ENCODE data around the gene PRKAG2. TPM values are rescaled to one million over a fixed set of nuclear protein-coding genes. Genes with fewer than 3 reads are reported as not detected.

The PRKAG2 gene
- polyA plus RNA-seq, 2 donors, result 9.0 to 11.2 TPM

GRCh38 chr7:151655555-151655954, 221.4 kb downstream of the PRKAG2 start:
- whole genome bisulfite sequencing, 2 donors, result 95% methylated on average over 3 of the region's 3 CpGs
- H3K27me3 ChIP-seq (ENCODE audit: control insufficient read depth in 1 of 2, insufficient read depth in 2 of 2, low read length in 2 of 2), result no peaks in the 10 kb centered on the region

DNA sequence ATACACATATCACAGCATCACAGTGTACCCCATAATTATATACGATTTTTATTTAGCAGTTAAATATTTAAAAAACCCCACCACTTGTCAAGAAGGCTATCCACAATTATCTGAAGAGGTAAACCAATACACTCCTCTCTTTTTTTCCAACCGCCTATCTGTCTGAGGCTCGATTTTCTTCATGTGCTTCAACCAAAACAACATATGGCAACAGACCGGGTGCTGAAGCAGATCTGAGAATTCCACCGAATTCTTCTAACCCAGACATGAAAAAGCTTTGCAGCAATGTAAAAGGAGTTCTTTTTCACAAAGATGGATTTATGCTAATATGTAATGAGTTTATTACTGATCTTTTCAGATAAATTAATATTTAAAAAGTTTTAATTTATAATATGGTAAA, 224.8 kb downstream of the PRKAG2 start:
- H3K36me3 ChIP-seq (ENCODE audit: control insufficient read depth in 2 of 2, insufficient read depth in 2 of 2, low read length in 1 of 2), result no peaks in the 10 kb centered on the region

More at GRCh38 chr7:151655555-151655954, 221.4 kb downstream of the PRKAG2 start:
- no peak overlapping the region for H3K4me3 ChIP-seq (ENCODE audit: low read depth in 1 of 2, low read length in 2 of 2)
- H3K4me1 ChIP-seq (ENCODE audit: control insufficient read depth in 2 of 2, insufficient read depth in 2 of 2, low read length in 1 of 2), result no peaks in the 10 kb centered on the region
- H3K9me3 ChIP-seq (ENCODE audit: control insufficient read depth in 2 of 2, insufficient read depth in 1 of 2, low read depth in 1 of 2, low read length in 1 of 2), result no peaks in the 10 kb centered on the region
- no peak overlapping the region for H3K27ac ChIP-seq (ENCODE audit: low read depth in 2 of 2, low read length in 1 of 2)
- H3K36me3 ChIP-seq (ENCODE audit: control insufficient read depth in 2 of 2, insufficient read depth in 2 of 2, low read length in 1 of 2), result no peaks in the 10 kb centered on the region

GRCh38 chr7:151650161-151650560, 226.8 kb downstream of the PRKAG2 start:
- Histone ChIP-seq H3K4me1 (ENCODE audit: control insufficient read depth in 2 of 2, insufficient read depth in 2 of 2, low read length in 1 of 2) (no peaks in the 10 kb centered on the region), H3K27ac (ENCODE audit: low read depth in 2 of 2, low read length in 1 of 2) (peak overlapping the region; percentile 38 to 45), H3K27me3 (ENCODE audit: control insufficient read depth in 1 of 2, insufficient read depth in 2 of 2, low read length in 2 of 2) (no peaks in the 10 kb centered on the region), H3K36me3 (ENCODE audit: control insufficient read depth in 2 of 2, insufficient read depth in 2 of 2, low read length in 1 of 2) (peaks cover 0 to 2% of the 10 kb centered on the region in 2 donors), H3K9me3 (ENCODE audit: control insufficient read depth in 2 of 2, insufficient read depth in 1 of 2, low read depth in 1 of 2, low read length in 1 of 2) (peaks cover 1% of the 10 kb centered on the region in 2 donors), H3K4me3 (ENCODE audit: low read depth in 1 of 2, low read length in 2 of 2) (no peak overlapping the region)
- WGBS, 2 donors, result 96 to 98% methylated on average over 4 of the region's 4 CpGs

More for the DNA sequence above, 224.8 kb downstream of the PRKAG2 start:
- H3K4me3 ChIP-seq (ENCODE audit: low read depth in 1 of 2, low read length in 2 of 2), result no peak overlapping the region
- no peaks in the 10 kb centered on the region for H3K4me1 ChIP-seq (ENCODE audit: control insufficient read depth in 2 of 2, insufficient read depth in 2 of 2, low read length in 1 of 2)
- H3K9me3 ChIP-seq (ENCODE audit: control insufficient read depth in 2 of 2, insufficient read depth in 1 of 2, low read depth in 1 of 2, low read length in 1 of 2), result no peaks in the 10 kb centered on the region
- H3K27ac ChIP-seq (ENCODE audit: low read depth in 2 of 2, low read length in 1 of 2), result no peak overlapping the region
- no peaks in the 10 kb centered on the region for H3K27me3 ChIP-seq (ENCODE audit: control insufficient read depth in 1 of 2, insufficient read depth in 2 of 2, low read length in 2 of 2)
- WGBS, 2 donors, result 82 to 88% methylated on average over 5 of the region's 5 CpGs

DNA sequence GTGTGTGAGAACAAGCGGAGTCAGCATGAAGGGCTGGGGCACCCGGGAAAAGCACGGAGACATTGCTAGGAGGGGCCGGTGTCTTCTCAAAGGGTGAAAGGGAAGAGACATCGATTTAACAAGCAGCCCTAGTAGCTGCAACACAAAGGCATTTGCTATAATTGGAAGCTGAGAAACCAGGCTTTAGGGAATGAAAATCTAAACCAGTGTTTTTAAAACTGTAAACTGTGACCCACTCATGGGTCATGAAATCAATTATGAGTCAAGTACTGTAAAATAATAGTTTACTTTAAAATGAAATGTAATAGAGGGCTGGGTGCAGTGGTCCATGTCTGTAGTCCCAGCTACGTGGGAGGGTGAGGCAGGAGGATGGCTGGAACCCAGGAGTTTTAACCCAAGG, 228.5 kb downstream of the PRKAG2 start:
- H3K9me3 ChIP-seq (ENCODE audit: control insufficient read depth in 2 of 2, insufficient read depth in 1 of 2, low read depth in 1 of 2, low read length in 1 of 2), result peaks cover 4 to 5% of the 10 kb centered on the region in 2 donors
- H3K27ac ChIP-seq (ENCODE audit: low read depth in 2 of 2, low read length in 1 of 2), result no peak overlapping the region
- peaks cover 0 to 3% of the 10 kb centered on the region in 2 donors for H3K36me3 ChIP-seq (ENCODE audit: control insufficient read depth in 2 of 2, insufficient read depth in 2 of 2, low read length in 1 of 2)
- 84 to 87% methylated on average over 6 of the region's 6 CpGs for WGBS, 2 donors
- H3K4me3 ChIP-seq (ENCODE audit: low read depth in 1 of 2, low read length in 2 of 2), result no peak overlapping the region
- H3K4me1 ChIP-seq (ENCODE audit: control insufficient read depth in 2 of 2, insufficient read depth in 2 of 2, low read length in 1 of 2), result no peaks in the 10 kb centered on the region
- H3K27me3 ChIP-seq (ENCODE audit: control insufficient read depth in 1 of 2, insufficient read depth in 2 of 2, low read length in 2 of 2), result no peaks in the 10 kb centered on the region

DNA sequence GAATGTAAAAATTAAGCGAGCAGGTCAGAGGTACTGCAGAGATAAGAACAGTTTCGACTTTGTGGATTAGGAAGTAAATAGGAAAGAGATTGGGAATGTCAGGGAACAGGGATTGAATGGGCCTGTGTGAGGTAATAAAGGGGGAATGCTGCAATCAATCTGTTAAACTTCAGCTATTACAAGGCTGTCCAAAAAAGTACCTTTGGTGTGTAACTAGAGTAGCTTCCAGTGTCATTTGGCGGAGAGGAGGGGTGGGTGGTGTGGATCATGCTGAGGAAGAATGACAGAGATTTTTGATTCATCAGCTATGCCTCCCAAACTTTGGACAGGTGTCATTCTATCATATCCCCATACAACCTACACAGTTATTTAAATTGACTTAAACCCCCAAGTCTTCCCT, 229.0 kb downstream of the PRKAG2 start:
- WGBS, 2 donors, result 93 to 94% methylated on average over 3 of the region's 3 CpGs
- no peak overlapping the region for H3K27ac ChIP-seq (ENCODE audit: low read depth in 2 of 2, low read length in 1 of 2)
- no peaks in the 10 kb centered on the region for H3K27me3 ChIP-seq (ENCODE audit: control insufficient read depth in 1 of 2, insufficient read depth in 2 of 2, low read length in 2 of 2)
- peaks cover 4 to 5% of the 10 kb centered on the region in 2 donors for H3K9me3 ChIP-seq (ENCODE audit: control insufficient read depth in 2 of 2, insufficient read depth in 1 of 2, low read depth in 1 of 2, low read length in 1 of 2)
- no peaks in the 10 kb centered on the region for H3K4me1 ChIP-seq (ENCODE audit: control insufficient read depth in 2 of 2, insufficient read depth in 2 of 2, low read length in 1 of 2)
- H3K4me3 ChIP-seq (ENCODE audit: low read depth in 1 of 2, low read length in 2 of 2), result no peak overlapping the region
- peaks cover 0 to 3% of the 10 kb centered on the region in 2 donors for H3K36me3 ChIP-seq (ENCODE audit: control insufficient read depth in 2 of 2, insufficient read depth in 2 of 2, low read length in 1 of 2)

DNA sequence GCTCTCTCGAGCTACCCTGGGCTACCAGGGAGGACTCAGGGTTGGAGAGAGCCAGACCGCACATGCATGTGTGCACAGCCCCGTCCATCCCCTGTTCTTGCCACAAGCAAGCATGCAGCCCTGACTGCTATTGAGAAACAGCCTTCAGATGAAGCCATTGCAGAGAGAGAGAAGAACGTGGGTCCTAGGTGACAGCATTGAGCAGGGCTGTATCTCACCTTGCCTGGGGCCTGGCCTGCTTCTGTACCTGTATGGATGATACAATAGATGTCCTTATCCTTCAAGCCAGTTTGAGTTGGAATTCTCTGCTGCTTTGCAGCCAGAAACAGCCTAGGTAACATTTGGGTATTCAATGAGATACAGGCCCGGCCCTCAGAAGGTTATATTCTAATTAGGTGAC, 229.9 kb downstream of the PRKAG2 start:
- H3K9me3 ChIP-seq (ENCODE audit: control insufficient read depth in 2 of 2, insufficient read depth in 1 of 2, low read depth in 1 of 2, low read length in 1 of 2), result peaks cover 4 to 5% of the 10 kb centered on the region in 2 donors
- peaks cover 0 to 3% of the 10 kb centered on the region in 2 donors for H3K36me3 ChIP-seq (ENCODE audit: control insufficient read depth in 2 of 2, insufficient read depth in 2 of 2, low read length in 1 of 2)
- no peak overlapping the region for H3K4me3 ChIP-seq (ENCODE audit: low read depth in 1 of 2, low read length in 2 of 2)
- no peaks in the 10 kb centered on the region for H3K27me3 ChIP-seq (ENCODE audit: control insufficient read depth in 1 of 2, insufficient read depth in 2 of 2, low read length in 2 of 2)
- WGBS, 2 donors, result 82 to 93% methylated on average over 5 of the region's 5 CpGs
- peaks cover 0 to 2% of the 10 kb centered on the region in 2 donors for H3K4me1 ChIP-seq (ENCODE audit: control insufficient read depth in 2 of 2, insufficient read depth in 2 of 2, low read length in 1 of 2)
- H3K27ac ChIP-seq (ENCODE audit: low read depth in 2 of 2, low read length in 1 of 2), result no peak overlapping the region

GRCh38 chr7:151645311-151645710, 231.6 kb downstream of the PRKAG2 start:
- 87 to 93% methylated on average over 2 of the region's 2 CpGs for WGBS, 2 donors
- Histone ChIP-seq H3K27me3 (ENCODE audit: control insufficient read depth in 1 of 2, insufficient read depth in 2 of 2, low read length in 2 of 2) (no peaks in the 10 kb centered on the region), H3K4me1 (ENCODE audit: control insufficient read depth in 2 of 2, insufficient read depth in 2 of 2, low read length in 1 of 2) (peaks cover 0 to 2% of the 10 kb centered on the region in 2 donors), H3K27ac (ENCODE audit: low read depth in 2 of 2, low read length in 1 of 2) (no peak overlapping the region), H3K36me3 (ENCODE audit: control insufficient read depth in 2 of 2, insufficient read depth in 2 of 2, low read length in 1 of 2) (peaks cover 0 to 3% of the 10 kb centered on the region in 2 donors), H3K4me3 (ENCODE audit: low read depth in 1 of 2, low read length in 2 of 2) (no peak overlapping the region), H3K9me3 (ENCODE audit: control insufficient read depth in 2 of 2, insufficient read depth in 1 of 2, low read depth in 1 of 2, low read length in 1 of 2) (peaks cover 4 to 5% of the 10 kb centered on the region in 2 donors)

DNA sequence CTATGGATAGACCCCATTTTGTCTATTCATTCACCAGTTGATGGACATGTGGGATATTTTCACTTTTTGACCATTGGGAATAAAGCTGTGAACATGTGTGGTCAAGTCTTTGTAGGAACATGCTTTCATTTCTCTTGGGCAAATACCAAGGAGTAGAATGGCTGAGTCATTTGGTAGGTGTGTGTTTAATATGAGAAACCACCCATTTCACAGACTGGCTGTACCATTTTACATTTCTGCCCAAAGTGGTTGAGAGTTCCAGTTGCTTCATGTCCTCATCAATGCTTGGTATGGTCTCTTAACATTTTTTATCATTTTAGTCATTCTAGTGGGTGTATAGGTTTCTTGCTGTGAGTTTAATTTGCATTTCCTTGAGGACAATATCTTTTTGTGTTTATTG, 232.4 kb downstream of the PRKAG2 start:
- peaks cover 4 to 5% of the 10 kb centered on the region in 2 donors for H3K9me3 ChIP-seq (ENCODE audit: control insufficient read depth in 2 of 2, insufficient read depth in 1 of 2, low read depth in 1 of 2, low read length in 1 of 2)
- H3K4me1 ChIP-seq (ENCODE audit: control insufficient read depth in 2 of 2, insufficient read depth in 2 of 2, low read length in 1 of 2), result peaks cover 0 to 2% of the 10 kb centered on the region in 2 donors
- peaks cover 0 to 3% of the 10 kb centered on the region in 2 donors for H3K36me3 ChIP-seq (ENCODE audit: control insufficient read depth in 2 of 2, insufficient read depth in 2 of 2, low read length in 1 of 2)
- H3K4me3 ChIP-seq (ENCODE audit: low read depth in 1 of 2, low read length in 2 of 2), result no peak overlapping the region
- no peak overlapping the region for H3K27ac ChIP-seq (ENCODE audit: low read depth in 2 of 2, low read length in 1 of 2)
- H3K27me3 ChIP-seq (ENCODE audit: control insufficient read depth in 1 of 2, insufficient read depth in 2 of 2, low read length in 2 of 2), result no peaks in the 10 kb centered on the region

- 47 to 55% methylated on average over 3 of the region's 3 CpGs for WGBS, 2 donors
- Histone ChIP-seq H3K27me3 (ENCODE audit: control insufficient read depth in 1 of 2, insufficient read depth in 2 of 2, low read length in 2 of 2) (no peaks in the 10 kb centered on the region), H3K27ac (ENCODE audit: low read depth in 2 of 2, low read length in 1 of 2) (no peak overlapping the region), H3K9me3 (ENCODE audit: control insufficient read depth in 2 of 2, insufficient read depth in 1 of 2, low read depth in 1 of 2, low read length in 1 of 2) (peaks cover 4 to 5% of the 10 kb centered on the region in 2 donors), H3K4me3 (ENCODE audit: low read depth in 1 of 2, low read length in 2 of 2) (no peak overlapping the region), H3K4me1 (ENCODE audit: control insufficient read depth in 2 of 2, insufficient read depth in 2 of 2, low read length in 1 of 2) (peaks cover 0 to 5% of the 10 kb centered on the region in 2 donors), H3K36me3 (ENCODE audit: control insufficient read depth in 2 of 2, insufficient read depth in 2 of 2, low read length in 1 of 2) (peaks cover 0 to 3% of the 10 kb centered on the region in 2 donors)
Measured at GRCh38 chr7:151642746-151643145, 234.2 kb downstream of the PRKAG2 start.

DNA sequence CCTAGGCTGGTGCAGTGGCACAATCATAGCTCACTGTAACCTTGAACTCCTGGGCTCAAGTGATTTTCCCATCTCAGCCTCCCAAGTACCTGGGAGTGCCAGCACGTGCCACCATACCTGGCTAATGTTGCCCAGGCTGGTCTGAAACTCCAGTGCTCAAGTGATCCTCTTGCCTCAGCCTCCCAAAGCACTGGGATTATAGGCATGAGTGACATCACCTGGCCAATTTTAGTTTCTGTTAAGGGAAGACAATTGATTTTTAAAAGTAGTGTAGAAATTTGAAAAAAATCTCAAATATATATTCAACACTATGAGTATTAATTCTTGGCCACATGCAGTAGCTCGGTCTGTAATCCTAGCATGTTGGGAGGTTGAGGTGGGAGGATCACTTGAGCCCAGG, 235.3 kb downstream of the PRKAG2 start:
- 90 to 99% methylated on average over 2 of the region's 2 CpGs for WGBS, 2 donors
- Histone ChIP-seq H3K27me3 (ENCODE audit: control insufficient read depth in 1 of 2, insufficient read depth in 2 of 2, low read length in 2 of 2) (no peaks in the 10 kb centered on the region), H3K4me1 (ENCODE audit: control insufficient read depth in 2 of 2, insufficient read depth in 2 of 2, low read length in 1 of 2) (peaks cover 0 to 5% of the 10 kb centered on the region in 2 donors), H3K9me3 (ENCODE audit: control insufficient read depth in 2 of 2, insufficient read depth in 1 of 2, low read depth in 1 of 2, low read length in 1 of 2) (peaks cover 4 to 5% of the 10 kb centered on the region in 2 donors), H3K4me3 (ENCODE audit: low read depth in 1 of 2, low read length in 2 of 2) (no peak overlapping the region), H3K36me3 (ENCODE audit: control insufficient read depth in 2 of 2, insufficient read depth in 2 of 2, low read length in 1 of 2) (peaks cover 0 to 3% of the 10 kb centered on the region in 2 donors), H3K27ac (ENCODE audit: low read depth in 2 of 2, low read length in 1 of 2) (no peak overlapping the region)
